ENCODE data around the gene STAG1. TPM values are rescaled to one million over a fixed set of nuclear protein-coding genes. Genes with fewer than 3 reads are reported as not detected.

Gene STAG1
- total and polyA plus RNA-seq, 2 experiments from 2014 or later: 9.0 to 21.9 TPM

DNA sequence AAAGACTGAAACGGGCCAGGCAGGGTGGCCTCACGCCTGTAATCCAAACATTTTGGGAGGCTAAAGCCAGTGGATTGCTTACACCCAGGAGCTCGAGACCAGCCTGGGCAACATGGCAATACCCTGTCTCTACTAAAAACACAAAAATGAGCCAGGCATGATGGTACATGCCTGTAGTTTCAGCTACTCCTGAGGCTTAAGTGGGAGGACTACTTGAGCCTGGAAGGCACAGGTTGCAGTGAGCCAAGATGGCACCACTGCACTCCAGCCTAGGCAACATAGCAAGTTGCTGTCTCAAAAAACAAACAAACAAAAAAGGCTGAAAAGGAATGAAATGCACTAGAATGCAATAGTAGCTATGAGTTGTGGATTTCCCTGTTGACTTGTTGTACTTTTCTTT, 94.7 kb downstream of the STAG1 start:
- Histone ChIP-seq H3K27ac (ENCODE audit: low read depth) (no peak overlapping the region), H3K27me3 (ENCODE audit: insufficient read depth) (no peaks in the 10 kb centered on the region), H4K20me1 (replicated peaks; ENCODE audit: insufficient read depth) (no peaks in the 10 kb centered on the region), H3K4me3 (no peak overlapping the region), H3K9me2 (ENCODE audit: insufficient read depth) (no peaks in the 10 kb centered on the region), H3K79me2 (replicated peaks; ENCODE audit: insufficient read depth) (peaks cover 99% of the 10 kb centered on the region), H3K4me1 (ENCODE audit: insufficient read depth) (peaks cover 12% of the 10 kb centered on the region; the same call in 1 of the 2 replicates), H3F3A (replicated peaks; ENCODE audit: low read depth) (no peaks in the 10 kb centered on the region), H3K4me2 (no peak overlapping the region), H2AFZ (no peak overlapping the region), H3K36me3 (ENCODE audit: insufficient read depth) (no peaks in the 10 kb centered on the region)
- no peak overlapping the region for H3K4me3 Mint-ChIP-seq
- ATAC-seq: no peak
- no peak for DNase-seq (ENCODE audit: low spot score)
- H3K4me1 Mint-ChIP-seq: peaks cover 15% of the 10 kb centered on the region
- H3K27me3 Mint-ChIP-seq (ENCODE audit: insufficient read depth, low read depth, poor library complexity): peaks cover 2% of the 10 kb centered on the region
- peaks cover 22% of the 10 kb centered on the region; the same call in 2 of the 3 replicates for H3K9me3 Mint-ChIP-seq
- peaks cover 23% of the 10 kb centered on the region for H3K36me3 Mint-ChIP-seq (ENCODE audit: low read depth)
- TF ChIP-seq REST (IDR thresholded peaks at IDR 0.05; ENCODE audit: unreplicated experiment): no peak
- TF ChIP-seq EZH2 (IDR thresholded peaks at IDR 0.05; ENCODE audit: low read depth, unreplicated experiment): no peak
- no peak for TF ChIP-seq EZH2phosphoT487 (IDR thresholded peaks at IDR 0.05; ENCODE audit: unreplicated experiment)
- no peak for TF ChIP-seq ZNF114 (CRISPR knock-in tag; IDR thresholded peaks at IDR 0.05)
- TF ChIP-seq CTCF (conservative IDR thresholded peaks at IDR 0.05; ENCODE audit: low read depth in 2 of 2): no peak
- no peak for TF ChIP-seq STAT1 (IDR thresholded peaks at IDR 0.05; ENCODE audit: unreplicated experiment)
- TF ChIP-seq ZNF331 (CRISPR knock-in tag; IDR thresholded peaks at IDR 0.05; ENCODE audit: low read depth): no peak
- TF ChIP-seq ETS1 (IDR thresholded peaks at IDR 0.05): no peak
- TF ChIP-seq JUNB (IDR thresholded peaks at IDR 0.05; ENCODE audit: unreplicated experiment): no peak
- no peak for TF ChIP-seq NANOG (IDR thresholded peaks at IDR 0.05; ENCODE audit: borderline replicate concordance)
- TF ChIP-seq CREB1 (CRISPR knock-in tag; IDR thresholded peaks at IDR 0.05; ENCODE audit: low read depth): no peak
- no peak for TF ChIP-seq POLR2AphosphoS5 (IDR thresholded peaks at IDR 0.05; ENCODE audit: low read depth)
- TF ChIP-seq ZNF462 (CRISPR knock-in tag; IDR thresholded peaks at IDR 0.05): no peak
- no peak overlapping the region for H3K27ac Mint-ChIP-seq
